Activated T-cell treated with anti-CD3 and anti-CD28 coated beads for 48 hours (primary cell): ENCODE data around the gene BCAN.

Experiments used
- DNase-seq: peaks from one replicate; pipeline ENCODE4 v3.0.0-alpha.2; 2020; ENCODE audit warnings: low read depth

Gene BCAN

DNA sequence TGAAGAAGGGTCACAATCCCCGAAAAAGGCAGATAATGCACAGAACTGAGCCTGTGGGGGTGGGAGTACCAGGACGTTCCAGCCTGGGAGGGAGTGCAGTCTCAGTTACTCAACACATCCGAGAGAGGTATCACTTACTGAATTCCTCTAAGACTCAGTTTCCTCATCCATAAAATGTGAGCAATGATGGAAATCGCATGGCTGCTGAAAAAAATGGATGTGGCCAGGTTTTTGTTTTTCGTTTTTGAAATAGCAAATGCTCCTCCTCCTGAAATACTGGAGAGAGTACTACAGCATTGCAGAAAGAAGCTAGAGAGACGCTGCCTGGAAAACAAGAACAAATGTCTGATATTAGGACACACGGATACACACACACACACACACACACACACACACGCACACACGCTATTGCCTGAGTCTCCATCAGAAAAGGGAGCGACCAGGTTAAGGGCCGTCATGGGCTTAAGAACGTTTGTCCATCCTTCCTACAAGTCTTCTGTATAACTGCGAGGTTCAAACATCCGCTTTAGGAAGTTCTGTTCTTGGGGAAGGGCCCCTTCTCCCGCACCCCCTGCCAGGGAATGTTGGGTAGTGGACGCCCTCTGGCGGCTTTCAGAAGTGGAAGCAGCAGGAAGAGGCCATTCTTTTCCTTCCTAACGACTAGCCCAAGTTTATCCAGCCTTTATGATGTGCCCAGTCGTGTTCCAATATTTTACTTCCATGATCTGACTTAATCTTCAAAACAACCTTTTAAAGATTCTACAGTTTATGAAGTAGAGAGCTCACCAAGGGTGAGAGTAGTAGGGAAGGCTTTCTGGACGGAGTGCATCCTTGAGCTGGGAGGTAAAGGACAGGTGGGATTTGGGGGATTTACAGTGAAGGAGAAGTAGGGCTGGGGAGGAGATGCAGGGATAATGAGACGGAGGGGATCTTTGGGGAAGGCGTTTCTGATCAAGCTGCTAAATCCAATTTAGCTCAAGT, 36.0 kb downstream of the BCAN start:
- DNase-seq, result no peak

DNA sequence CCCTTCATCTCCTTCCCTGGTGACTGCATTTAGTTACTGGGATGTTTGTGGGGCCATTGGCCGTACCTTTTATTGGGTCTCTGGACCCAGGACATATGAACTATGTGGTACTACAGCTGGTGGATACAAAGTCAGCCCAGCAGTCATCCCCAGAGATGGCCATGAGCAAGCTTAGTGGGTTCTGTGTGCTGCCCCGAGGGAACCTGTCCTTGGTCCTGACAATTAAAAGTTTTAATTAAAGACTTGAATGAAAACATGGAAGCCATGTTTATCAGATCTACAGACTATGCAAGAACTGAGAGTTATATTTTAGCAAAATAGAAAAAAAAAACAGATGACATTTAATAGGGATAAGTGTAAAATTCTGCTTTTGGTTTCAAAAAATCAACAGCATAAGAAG, 38.1 kb downstream of the BCAN start:
- DNase-seq, result no peak

GRCh38 chr1:156681196-156681960, 39.5 kb downstream of the BCAN start:
- DNase-seq, result no peak

DNA sequence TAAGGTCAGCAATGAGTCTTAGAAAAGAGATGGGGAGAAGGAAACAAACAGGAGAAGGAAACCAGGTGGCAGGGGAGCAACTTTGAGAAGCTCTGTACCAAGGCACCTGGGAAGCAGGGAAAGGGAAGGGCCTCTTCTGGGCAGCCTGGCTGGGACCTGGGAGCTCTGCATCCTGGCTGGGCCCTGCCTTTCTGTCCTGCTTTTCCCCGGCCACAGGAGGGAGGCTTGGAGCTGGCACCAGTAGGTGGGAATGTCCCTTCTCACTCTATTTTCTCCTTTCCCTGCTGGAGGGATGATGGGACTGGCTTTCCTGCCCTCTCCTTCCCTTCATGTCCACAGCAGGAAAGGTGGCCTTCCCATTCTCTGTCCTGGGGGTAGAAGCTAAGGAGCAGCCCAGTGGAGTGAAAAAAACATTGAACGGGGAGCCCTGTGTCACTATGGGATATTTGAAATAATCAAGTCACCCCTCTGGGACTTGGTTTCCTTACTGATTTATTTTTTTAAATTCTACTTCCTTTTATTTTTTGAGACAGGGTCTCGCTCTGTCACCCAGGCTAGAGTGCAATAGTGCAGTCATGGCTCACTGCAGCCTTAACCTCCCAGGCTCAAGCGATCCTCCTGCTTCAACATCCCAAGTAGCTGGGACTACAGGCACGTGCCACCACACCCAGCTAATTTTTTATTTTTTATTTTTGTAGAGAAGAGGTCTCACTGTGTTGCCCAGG, 40.4 kb downstream of the BCAN start:
- DNase-seq, result no peak

DNA sequence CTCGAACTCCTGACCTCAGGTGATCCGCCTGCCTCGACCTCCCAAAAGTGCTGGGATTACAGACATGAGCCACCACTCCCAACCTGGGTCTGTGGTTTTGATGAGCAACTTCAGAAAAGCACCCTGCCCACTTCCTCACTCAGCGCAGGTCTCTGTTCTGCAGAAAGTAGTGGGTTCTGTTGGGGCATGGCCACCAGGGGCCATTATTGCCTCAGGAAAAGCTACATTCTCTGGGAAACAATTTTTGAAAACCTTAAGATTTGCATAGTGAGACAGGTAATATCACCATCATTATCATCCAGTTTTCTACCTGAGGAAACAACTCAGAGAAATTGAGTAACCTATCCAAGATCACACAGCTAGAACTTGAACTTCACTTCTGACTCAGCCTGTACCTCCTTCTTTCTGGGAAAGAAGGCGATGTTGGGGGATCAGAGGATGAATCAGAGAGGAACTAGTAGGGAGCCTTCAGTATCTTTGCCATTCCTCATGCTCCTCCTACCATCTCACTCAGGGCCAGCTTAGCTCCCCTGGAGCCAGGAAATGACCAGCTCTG, 42.4 kb downstream of the BCAN start:
- no peak for DNase-seq

DNA sequence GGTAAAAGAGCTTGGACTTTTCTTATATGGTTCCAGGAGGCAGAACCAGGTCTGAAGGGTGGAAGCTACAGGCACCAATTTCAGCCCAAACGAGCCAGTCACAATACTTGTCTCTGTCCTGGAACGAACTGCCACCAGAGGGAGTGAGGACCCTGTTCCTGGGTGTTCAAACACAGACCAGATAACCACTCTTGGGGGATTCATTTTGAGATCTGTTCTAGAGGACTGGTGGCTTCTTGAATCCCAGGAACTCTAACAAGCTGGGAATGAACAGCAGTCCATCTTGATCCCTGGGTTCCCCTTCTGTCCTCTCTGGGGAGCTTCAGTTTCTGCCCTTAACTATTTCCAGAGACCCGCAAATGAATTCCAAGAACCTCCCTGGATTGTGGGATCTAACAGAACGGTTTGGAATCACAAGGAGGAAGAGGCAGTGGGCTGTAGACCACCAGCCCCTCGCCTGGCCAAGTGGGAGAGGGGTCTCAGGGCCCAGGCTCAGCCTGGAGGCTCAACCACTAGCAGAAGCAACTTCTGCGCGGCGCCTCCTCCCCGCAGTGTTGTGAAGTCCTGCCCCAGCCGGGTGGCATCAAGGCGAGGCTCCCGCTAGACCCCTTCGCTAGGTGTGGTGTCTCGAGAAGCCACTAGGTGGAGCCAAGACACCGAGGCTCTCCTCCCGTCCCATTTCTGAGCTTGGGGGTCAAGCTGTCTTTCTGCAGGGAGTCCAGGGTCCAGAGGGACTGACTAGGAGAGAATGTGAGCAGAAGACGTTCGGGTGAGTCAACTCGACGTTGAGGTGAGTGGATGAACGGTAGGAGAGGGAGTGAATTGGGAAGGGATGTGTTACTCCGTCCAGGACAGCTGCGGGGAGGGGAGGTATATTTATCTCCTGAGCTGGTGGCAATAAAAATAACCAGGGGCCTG, 47.4 kb downstream of the BCAN start:
- DNase-seq, result peak; percentile 69

DNA sequence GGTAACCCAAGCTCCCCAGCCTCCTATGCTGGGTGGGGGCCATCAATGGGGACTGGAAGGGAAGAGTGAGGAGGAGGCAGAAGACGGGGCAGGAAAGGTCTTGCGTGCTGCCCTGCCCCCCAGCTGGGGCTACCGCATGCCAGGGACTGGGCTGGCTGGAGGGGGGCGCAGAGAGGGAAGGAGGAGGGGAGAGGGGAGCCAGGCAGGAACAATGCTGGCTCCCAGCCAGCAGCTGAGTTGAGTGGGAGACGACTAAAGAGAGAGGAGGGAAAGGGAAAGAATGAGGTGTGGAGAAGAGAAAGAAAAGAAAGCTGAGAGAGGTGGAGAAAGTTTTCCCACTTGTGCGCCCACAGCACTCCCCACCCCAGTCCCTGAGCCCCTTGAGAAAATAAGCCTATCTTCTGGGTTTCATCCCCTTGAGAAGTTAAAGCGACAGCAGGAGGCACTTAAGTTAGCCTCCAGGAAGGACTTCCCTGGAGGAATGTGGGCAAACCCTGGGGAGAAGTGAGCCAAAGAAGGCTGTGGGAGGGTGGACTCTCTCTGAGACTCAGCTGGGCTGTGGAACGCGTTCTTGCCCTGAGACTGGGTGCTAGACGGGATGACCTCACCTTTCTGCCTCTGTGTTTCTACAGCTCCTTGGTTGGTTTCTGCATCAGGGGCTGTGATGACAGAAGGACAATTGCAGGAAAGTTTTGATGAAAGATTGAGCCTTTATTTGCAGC, 48.2 kb downstream of the BCAN start:
- DNase-seq, result no peak

DNA sequence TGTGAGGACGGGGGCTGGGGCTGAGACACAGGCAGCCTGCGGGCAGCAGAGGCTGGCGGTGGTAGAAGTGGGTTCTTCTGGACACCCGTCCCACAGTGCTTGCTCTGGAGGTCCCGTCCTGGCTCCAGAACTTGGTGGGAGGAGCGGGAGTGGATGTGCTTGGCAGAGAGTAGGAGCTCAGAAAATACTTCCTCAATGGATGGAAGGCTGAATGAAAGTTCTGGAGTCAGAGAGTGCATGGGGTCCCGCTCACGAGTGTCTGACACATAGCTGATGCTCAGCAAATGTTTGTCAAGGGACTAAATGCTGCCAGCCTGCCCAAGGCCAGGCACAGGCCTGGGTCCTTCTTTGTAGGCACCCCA, 48.7 kb downstream of the BCAN start:
- DNase-seq, result no peak

DNA sequence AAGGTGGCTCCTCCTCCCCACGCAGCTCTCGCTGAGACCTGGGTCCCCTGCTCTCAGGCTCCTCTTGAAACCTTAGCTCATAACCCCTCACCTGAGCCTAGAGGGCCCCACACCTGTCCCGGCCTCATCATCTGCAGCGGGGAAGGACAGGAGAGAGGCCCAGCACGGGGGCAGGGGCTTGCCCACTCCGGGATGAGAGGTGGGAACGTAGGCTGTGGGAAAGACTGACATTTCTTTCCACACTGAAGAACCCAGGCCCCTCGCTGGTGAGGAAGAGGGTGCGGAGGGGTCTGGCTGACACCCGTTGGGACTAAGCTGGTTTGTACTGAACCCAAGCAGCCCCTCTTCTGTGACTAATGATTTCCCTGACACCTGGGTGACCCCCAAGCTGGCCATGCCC, 49.3 kb downstream of the BCAN start:
- DNase-seq, result no peak

DNA sequence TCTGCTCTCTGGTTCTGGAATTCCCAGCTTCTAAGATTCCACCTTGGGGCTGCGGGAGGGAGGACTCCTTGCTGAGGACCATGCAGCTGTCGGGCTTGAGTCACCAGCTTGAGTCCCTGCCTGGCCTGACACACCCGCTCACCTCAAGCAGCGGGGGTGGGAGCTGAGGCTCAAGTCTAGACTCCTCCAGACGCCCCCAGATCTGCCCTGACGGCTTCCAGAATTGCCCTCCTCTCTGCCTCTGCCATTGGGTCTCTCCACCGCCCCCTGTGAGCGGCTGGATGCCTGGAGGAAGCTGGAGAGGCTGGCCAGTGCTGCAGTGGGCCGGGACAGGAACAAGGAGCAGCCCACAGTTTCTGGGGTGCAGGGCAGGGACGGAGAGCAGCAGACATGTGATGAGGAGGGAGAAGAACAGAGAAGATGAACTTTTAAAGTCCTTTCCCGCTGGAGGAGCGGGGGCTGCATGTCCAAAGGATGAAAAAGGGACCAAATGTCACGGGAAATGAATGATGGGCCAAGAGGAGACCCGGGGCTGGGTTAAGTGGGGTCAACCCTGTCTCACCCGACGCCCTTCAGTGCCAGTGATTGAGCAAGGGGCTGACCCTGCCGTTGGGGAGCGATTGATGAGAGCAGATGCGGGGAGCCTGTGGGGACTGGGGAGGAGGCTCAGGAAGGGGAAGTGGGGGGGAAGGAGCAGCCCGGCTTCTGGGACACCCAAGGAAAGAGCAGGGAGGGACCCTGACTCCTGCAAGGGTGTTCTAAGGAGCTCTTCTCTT, 49.9 kb downstream of the BCAN start:
- DNase-seq, result no peak

- no peak for DNase-seq
Observed at GRCh38 chr1:156692441-156692924, 50.6 kb downstream of the BCAN start.

- no peak for DNase-seq
Observed at GRCh38 chr1:156692925-156693847, 51.3 kb downstream of the BCAN start.

- DNase-seq, result no peak
Observed at GRCh38 chr1:156693848-156694689, 52.2 kb downstream of the BCAN start.

DNA sequence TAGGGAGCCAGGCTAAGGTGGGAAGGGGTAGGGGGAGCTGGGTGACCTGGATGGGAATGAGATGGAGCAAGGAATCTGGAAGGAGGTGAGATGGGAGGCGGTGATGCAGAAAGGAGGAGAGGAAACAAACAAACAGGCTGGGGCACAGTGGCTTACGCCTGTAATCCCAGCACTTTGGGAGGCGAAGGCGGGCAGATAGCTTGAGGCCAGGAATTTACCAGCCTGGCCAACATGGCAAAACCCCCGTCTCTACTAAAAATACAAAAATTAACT, 52.7 kb downstream of the BCAN start:
- no peak for DNase-seq

DNA sequence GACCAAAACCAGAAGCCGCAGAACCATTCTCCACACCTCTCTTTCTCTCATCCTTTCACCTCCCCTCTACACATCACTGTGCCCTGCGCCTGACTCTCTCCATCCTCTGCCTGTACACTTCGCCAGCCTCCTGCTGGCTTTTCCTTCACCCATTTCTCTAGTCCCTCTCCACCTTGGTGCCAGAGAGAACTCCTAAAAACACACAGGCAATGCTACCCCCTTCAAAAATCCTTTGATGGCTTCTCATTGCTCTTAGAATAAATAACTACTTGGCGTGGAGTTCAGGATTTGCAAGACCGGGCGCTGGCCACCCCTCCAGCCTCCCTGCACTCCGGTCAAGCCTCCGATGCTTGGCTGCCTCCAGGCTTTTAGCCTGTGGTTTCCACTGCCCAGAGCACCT, 54.8 kb downstream of the BCAN start:
- DNase-seq, result no peak

- no peak for DNase-seq
Observed at GRCh38 chr1:156697481-156697880, 55.6 kb downstream of the BCAN start.

DNA sequence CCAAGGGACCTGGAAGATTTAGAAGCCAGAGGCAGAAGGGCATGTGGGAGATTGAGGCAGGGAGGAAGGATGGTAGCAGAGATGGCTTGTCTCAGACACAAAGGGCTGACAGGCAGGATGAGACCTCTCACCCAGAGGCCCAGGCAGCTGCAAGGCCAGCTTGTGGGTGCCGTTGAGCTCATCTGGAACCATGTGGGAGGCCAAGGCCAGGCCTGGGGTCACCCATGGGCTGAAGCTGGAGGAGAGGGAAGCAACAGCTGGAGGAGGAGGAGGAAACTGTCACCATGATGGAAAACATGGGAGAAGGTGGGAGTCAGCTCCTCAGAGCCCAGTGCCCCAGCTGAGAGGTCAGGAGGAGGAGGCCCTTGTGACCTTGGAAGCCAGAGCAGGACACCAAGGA, 57.1 kb downstream of the BCAN start:
- no peak for DNase-seq
